Measurements from ENCODE around the gene PRR35.
"Not testable (repeated sequence)": the region's sequence is repeated elsewhere in the genome, so short reads cannot be mapped to it uniquely, and the experiment has no call there.

PRR35 gene

GRCh38 chr16:596736-597060, 36.5 kb downstream of the PRR35 start:
- no peaks in the 10 kb centered on the region for H3K9me3 ChIP-seq
- intact Hi-C loops (cut with DNase I; ENCODE audit: low total_unique reads), result no loop called here
- no peak for TF ChIP-seq CTCF (IDR thresholded peaks at IDR 0.05)
- H3K27me3 ChIP-seq, result no peaks in the 10 kb centered on the region
- DNase-seq, result no peak
- peaks cover 0 to 34% (median 15%) of the 10 kb centered on the region in 4 donors for H3K4me1 ChIP-seq
- peaks cover 0 to 52% (median 9%) of the 10 kb centered on the region in 3 donors for H3K36me3 ChIP-seq
- no peak overlapping the region for H3K27ac ChIP-seq
- no peak overlapping the region for H3K4me3 ChIP-seq

GRCh38 chr16:597655-598054, 37.5 kb downstream of the PRR35 start:
- DNase-seq; H3K9me3 ChIP-seq; H3K4me3 ChIP-seq; intact Hi-C loops (cut with DNase I; ENCODE audit: low total_unique reads); H3K27ac ChIP-seq; H3K27me3 ChIP-seq: not testable (repeated sequence)
- peaks cover 0 to 52% (median 9%) of the 10 kb centered on the region in 3 donors for H3K36me3 ChIP-seq
- H3K4me1 ChIP-seq, result peaks cover 0 to 25% (median 6%) of the 10 kb centered on the region in 4 donors

GRCh38 chr16:598823-599739, 38.9 kb downstream of the PRR35 start:
- DNase-seq, result no peak
- Histone ChIP-seq H3K4me3 (no peak overlapping the region), H3K9me3 (no peaks in the 10 kb centered on the region), H3K36me3 (peaks cover 0 to 39% (median 9%) of the 10 kb centered on the region in 3 donors), H3K27ac (no peak overlapping the region), H3K4me1 (peaks cover 0 to 12% (median 0%) of the 10 kb centered on the region in 4 donors), H3K27me3 (no peaks in the 10 kb centered on the region)
- TF ChIP-seq CTCF (IDR thresholded peaks at IDR 0.05), result no peak
- intact Hi-C loops (cut with DNase I; ENCODE audit: low total_unique reads), result no loop called here

GRCh38 chr16:600781-601180, 40.6 kb downstream of the PRR35 start:
- no peak for DNase-seq
- peaks cover 0 to 5% (median 0%) of the 10 kb centered on the region in 4 donors for H3K4me1 ChIP-seq
- H3K4me3 ChIP-seq, result no peak overlapping the region
- no peaks in the 10 kb centered on the region for H3K27me3 ChIP-seq
- H3K36me3 ChIP-seq, result peaks cover 0 to 37% (median 9%) of the 10 kb centered on the region in 3 donors
- no peak overlapping the region for H3K27ac ChIP-seq
- intact Hi-C loops (cut with DNase I; ENCODE audit: low total_unique reads), result no loop called here
- H3K9me3 ChIP-seq, result no peaks in the 10 kb centered on the region
- no peak for TF ChIP-seq CTCF (IDR thresholded peaks at IDR 0.05)

- no peaks in the 10 kb centered on the region for H3K9me3 ChIP-seq
- TF ChIP-seq CTCF (IDR thresholded peaks at IDR 0.05), result no peak
- no peaks in the 10 kb centered on the region for H3K27me3 ChIP-seq
- no peak for DNase-seq
- no peak overlapping the region for H3K27ac ChIP-seq
- H3K4me1 ChIP-seq, result no peaks in the 10 kb centered on the region
- no peak overlapping the region for H3K4me3 ChIP-seq
- peaks cover 0 to 19% (median 4%) of the 10 kb centered on the region in 3 donors for H3K36me3 ChIP-seq
- intact Hi-C loops (cut with DNase I; ENCODE audit: low total_unique reads), result no loop called here
Observed at GRCh38 chr16:603933-604332, 43.7 kb downstream of the PRR35 start.

GRCh38 chr16:606656-607307, 46.6 kb downstream of the PRR35 start:
- H3K4me3 ChIP-seq, result no peak overlapping the region
- no peaks in the 10 kb centered on the region for H3K9me3 ChIP-seq
- no peaks in the 10 kb centered on the region for H3K36me3 ChIP-seq
- no peak for DNase-seq
- TF ChIP-seq CTCF (IDR thresholded peaks at IDR 0.05), result no peak
- H3K27ac ChIP-seq, result no peak overlapping the region
- intact Hi-C loops (cut with DNase I; ENCODE audit: low total_unique reads), result no loop called here
- H3K27me3 ChIP-seq, result no peaks in the 10 kb centered on the region
- H3K4me1 ChIP-seq, result peaks cover 0 to 4% (median 0%) of the 10 kb centered on the region in 4 donors
